ENCODE data around the gene XAB2.

XAB2 gene

DNA sequence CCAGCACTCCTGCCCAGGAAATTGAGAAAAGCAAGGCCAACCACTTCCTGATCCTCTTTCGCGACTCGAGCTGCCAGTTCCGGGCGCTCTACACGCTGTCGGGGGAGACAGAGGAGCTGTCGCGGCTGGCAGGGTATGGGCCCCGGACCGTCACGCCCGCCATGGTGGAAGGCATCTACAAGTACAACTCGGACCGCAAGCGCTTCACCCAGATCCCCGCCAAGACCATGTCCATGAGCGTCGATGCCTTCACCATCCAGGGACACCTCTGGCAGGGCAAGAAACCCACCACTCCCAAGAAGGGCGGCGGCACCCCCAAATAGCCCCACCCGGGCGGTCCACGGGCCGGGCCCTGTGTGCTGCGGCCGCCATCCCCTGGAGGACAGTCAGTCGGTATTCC is 11.6 kb downstream of the XAB2 start:
- Histone ChIP-seq H3K4me3 (replicated peaks; ENCODE audit: low read depth, low read length) (no peak overlapping the region), H3K36me3 (ENCODE audit: control insufficient read depth, insufficient read depth, low read length) (peaks cover 23% of the 10 kb centered on the region), H3K27me3 (replicated peaks; ENCODE audit: control insufficient read depth, insufficient read depth, low read length) (no peaks in the 10 kb centered on the region)
- TF ChIP-seq, protein P1, sequence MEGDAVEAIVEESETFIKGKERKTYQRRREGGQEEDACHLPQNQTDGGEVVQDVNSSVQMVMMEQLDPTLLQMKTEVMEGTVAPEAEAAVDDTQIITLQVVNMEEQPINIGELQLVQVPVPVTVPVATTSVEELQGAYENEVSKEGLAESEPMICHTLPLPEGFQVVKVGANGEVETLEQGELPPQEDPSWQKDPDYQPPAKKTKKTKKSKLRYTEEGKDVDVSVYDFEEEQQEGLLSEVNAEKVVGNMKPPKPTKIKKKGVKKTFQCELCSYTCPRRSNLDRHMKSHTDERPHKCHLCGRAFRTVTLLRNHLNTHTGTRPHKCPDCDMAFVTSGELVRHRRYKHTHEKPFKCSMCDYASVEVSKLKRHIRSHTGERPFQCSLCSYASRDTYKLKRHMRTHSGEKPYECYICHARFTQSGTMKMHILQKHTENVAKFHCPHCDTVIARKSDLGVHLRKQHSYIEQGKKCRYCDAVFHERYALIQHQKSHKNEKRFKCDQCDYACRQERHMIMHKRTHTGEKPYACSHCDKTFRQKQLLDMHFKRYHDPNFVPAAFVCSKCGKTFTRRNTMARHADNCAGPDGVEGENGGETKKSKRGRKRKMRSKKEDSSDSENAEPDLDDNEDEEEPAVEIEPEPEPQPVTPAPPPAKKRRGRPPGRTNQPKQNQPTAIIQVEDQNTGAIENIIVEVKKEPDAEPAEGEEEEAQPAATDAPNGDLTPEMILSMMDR (IDR thresholded peaks at IDR 0.05; ENCODE audit: insufficient read depth, low read length, poor library complexity, severe bottlenecking), result no peak
- DNase-seq (ENCODE audit: extremely low read depth, insufficient read length), result no peak

DNA sequence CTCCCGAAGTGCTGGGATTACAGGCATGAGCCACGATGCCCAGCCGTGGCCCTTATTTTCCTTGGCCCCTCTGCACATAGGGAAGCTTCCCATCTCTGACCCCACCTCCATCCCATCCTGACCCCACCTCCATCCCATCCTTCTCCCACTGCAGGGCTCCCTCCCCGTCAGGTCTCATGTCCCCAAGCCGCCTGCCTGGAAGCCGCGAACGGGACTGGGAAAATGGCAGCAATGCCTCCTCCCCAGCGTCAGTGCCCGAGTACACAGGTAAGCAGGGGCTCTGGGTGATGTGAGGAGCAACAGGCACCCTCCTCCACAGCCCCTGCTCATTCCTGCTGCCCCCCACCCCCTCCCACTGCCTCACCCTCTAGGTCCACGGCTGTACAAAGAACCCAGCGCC is 12.2 kb downstream of the XAB2 start:
- Histone ChIP-seq H3K36me3 (ENCODE audit: control insufficient read depth, insufficient read depth, low read length) (peaks cover 17% of the 10 kb centered on the region), H3K27me3 (replicated peaks; ENCODE audit: control insufficient read depth, insufficient read depth, low read length) (no peaks in the 10 kb centered on the region), H3K4me3 (replicated peaks; ENCODE audit: low read depth, low read length) (no peak overlapping the region)
- DNase-seq (ENCODE audit: extremely low read depth, insufficient read length), result no peak
- TF ChIP-seq, protein P1 (IDR thresholded peaks at IDR 0.05; ENCODE audit: insufficient read depth, low read length, poor library complexity, severe bottlenecking), result no peak

DNA sequence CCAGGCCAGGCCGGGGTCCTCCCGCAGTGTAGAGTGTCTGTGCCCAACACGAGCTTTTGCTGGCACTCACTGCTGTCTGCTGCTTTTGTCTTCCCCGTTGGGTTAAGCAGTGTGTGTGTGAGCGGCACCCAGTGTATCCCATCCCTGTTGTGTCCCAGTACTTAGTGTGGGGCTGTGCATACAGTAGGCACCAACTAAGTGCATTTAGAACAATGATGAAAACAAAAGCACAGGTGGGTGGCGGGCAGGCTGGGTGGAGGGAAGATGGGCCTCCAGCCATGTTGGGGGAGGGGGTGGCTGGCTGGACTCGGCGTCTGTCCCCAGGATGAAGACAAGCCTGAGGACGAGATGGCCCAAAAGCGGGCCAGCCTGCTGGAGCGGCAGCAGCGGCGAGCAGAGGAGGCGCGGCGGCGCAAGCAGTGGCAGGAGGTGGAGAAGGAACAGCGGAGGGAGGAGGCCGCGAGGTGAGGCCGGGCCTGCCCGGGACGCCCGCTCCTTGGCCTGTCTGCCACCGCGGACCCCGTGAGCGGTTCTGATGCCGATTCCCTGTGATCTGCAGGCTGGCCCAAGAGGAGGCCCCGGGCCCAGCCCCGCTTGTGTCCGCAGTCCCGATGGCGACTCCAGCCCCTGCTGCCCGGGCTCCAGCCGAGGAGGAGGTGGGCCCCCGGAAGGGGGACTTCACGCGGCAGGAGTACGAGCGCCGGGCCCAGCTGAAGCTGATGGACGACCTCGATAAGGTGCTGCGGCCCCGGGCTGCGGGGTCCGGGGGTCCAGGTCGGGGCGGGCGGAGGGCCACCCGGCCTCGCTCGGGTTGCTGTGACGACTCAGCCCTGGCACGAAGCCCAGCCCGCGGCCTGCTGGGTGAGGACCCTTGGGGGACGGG is 14.2 kb downstream of the XAB2 start:
- peaks cover 8% of the 10 kb centered on the region for H3K36me3 ChIP-seq (ENCODE audit: control insufficient read depth, insufficient read depth, low read length)
- no peak for DNase-seq (ENCODE audit: extremely low read depth, insufficient read length)

DNA sequence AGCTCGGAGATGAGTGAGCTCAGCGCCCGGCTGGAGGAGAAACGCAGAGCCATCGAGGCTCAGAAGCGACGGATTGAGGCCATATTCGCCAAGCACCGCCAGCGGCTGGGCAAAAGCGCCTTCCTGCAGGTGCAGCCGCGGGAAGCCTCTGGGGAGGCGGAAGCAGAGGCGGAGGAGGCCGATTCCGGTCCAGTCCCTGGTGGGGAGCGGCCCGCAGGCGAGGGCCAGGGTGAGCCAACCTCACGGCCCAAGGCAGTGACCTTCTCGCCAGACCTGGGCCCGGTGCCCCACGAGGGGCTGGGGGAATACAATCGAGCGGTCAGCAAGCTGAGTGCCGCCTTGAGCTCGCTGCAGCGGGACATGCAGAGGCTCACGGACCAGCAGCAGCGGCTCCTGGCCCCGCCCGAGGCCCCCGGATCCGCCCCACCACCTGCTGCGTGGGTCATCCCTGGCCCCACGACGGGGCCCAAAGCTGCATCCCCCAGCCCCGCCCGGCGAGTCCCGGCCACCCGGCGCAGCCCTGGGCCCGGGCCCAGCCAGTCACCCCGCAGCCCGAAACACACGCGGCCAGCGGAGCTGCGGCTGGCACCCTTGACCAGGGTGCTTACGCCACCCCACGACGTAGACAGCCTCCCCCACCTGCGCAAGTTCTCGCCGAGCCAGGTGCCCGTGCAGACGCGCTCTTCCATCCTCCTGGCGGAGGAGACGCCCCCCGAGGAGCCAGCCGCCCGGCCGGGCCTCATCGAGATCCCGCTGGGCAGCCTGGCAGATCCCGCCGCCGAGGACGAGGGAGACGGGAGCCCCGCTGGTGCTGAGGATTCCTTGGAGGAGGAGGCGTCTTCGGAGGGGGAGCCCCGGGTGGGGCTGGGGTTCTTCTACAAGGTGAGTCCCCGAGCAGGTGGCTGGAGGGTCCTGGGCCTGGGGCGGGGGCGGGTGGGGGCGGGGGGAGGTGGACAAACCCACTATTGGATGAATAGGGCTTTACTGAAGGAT is 16.8 kb downstream of the XAB2 start:
- no peak for DNase-seq (ENCODE audit: extremely low read depth, insufficient read length)
- Histone ChIP-seq H3K4me3 (replicated peaks; ENCODE audit: low read depth, low read length) (no peak overlapping the region), H3K36me3 (ENCODE audit: control insufficient read depth, insufficient read depth, low read length) (peaks cover 6% of the 10 kb centered on the region), H3K27me3 (replicated peaks; ENCODE audit: control insufficient read depth, insufficient read depth, low read length) (no peaks in the 10 kb centered on the region)
- TF ChIP-seq, protein P1 (IDR thresholded peaks at IDR 0.05; ENCODE audit: insufficient read depth, low read length, poor library complexity, severe bottlenecking), result no peak

More for the DNA sequence above, 14.2 kb downstream of the XAB2 start:
- Histone ChIP-seq H3K4me3 (replicated peaks; ENCODE audit: low read depth, low read length) (no peak overlapping the region), H3K27me3 (replicated peaks; ENCODE audit: control insufficient read depth, insufficient read depth, low read length) (no peaks in the 10 kb centered on the region)
- TF ChIP-seq, protein P1 (IDR thresholded peaks at IDR 0.05; ENCODE audit: insufficient read depth, low read length, poor library complexity, severe bottlenecking), result no peak

DNA sequence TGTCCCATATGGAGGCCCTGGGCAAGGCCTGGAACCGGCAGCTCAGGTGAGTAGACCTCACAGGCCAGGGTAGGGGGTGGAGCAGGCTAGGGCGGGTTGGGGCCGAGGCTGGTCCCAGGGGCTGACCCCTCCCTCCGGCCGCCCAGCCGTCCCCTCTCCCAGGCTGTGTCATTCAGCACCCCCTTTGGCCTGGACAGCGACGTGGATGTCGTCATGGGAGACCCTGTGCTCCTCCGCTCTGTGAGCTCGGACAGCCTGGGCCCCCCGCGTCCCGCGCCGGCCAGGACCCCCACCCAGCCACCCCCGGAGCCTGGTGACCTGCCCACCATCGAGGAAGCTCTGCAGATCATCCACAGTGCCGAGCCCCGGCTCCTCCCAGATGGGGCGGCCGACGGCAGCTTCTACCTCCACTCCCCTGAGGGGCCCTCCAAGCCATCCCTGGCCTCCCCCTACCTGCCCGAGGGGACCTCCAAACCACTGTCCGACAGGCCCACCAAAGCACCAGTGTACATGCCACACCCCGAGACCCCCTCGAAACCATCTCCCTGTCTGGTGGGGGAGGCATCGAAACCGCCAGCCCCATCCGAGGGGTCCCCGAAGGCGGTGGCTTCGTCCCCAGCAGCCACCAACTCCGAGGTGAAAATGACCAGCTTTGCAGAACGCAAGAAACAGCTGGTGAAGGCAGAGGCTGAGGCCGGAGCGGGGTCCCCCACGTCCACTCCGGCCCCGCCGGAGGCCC is 17.6 kb downstream of the XAB2 start:
- Histone ChIP-seq H3K4me3 (replicated peaks; ENCODE audit: low read depth, low read length) (no peak overlapping the region), H3K27me3 (replicated peaks; ENCODE audit: control insufficient read depth, insufficient read depth, low read length) (no peaks in the 10 kb centered on the region), H3K36me3 (ENCODE audit: control insufficient read depth, insufficient read depth, low read length) (no peaks in the 10 kb centered on the region; the same call in 1 of the 2 replicates)
- no peak for DNase-seq (ENCODE audit: extremely low read depth, insufficient read length)
- TF ChIP-seq, protein P1 (IDR thresholded peaks at IDR 0.05; ENCODE audit: insufficient read depth, low read length, poor library complexity, severe bottlenecking), result no peak
